Right lobe of liver (tissue), 6 donors: ENCODE measurements around the gene SGSM2. TPM values are rescaled to one million over a fixed set of nuclear protein-coding genes. Genes with fewer than 3 reads are reported as not detected.
A peak's percentile ranks its signal among the peaks of the same experiment; 100 is the strongest.

Experiments used
- ATAC-seq, 4 donors: fragments of 200-7000 bp; cut with Tn5 transposase; one replicate each; pipeline ENCODE4 v1.9.1; 2020; ENCODE audit warnings: mild to moderate bottlenecking in 4 of 4, moderate library complexity in 4 of 4
- DNase-seq, 3 donors: peaks; one replicate each; pipeline ENCODE4 v3.0.0-alpha.2; 2020
- H3K27ac ChIP-seq, 3 donors: fragments of 200-600 bp; one replicate each; pipeline ENCODE4 v1.8.0; 2022
- H3K27me3 ChIP-seq, 2 donors: fragments of 200-600 bp; one replicate each; pipeline ENCODE4 v1.8.0; 2022
- H3K36me3 ChIP-seq, 4 donors: fragments of 200-600 bp; sonication (generic) in 1 of 4; one replicate each; pipeline versions ENCODE4 v1.5.1 to v1.8.0; 2017 to 2022; ENCODE audit warnings: control low read depth in 1 of 4
- H3K4me1 ChIP-seq, 4 donors: fragments of 200-600 bp; sonication (generic) in 1 of 4; one replicate each; pipeline versions ENCODE4 v1.5.1 to v1.8.0; 2017 to 2022; ENCODE audit warnings: control low read depth in 1 of 4
- H3K4me3 ChIP-seq, 3 donors: fragments of 200-600 bp; one replicate each; pipeline ENCODE4 v1.8.0; 2022
- H3K9me3 ChIP-seq, 4 donors: fragments of 200-600 bp; sonication (generic) in 1 of 4; one replicate each; pipeline versions ENCODE4 v1.5.1 to v1.8.0; 2017 to 2022; ENCODE audit warnings: control low read depth in 1 of 4
- POLR2A ChIP-seq: fragments of 450-650 bp; IDR thresholded peaks from one replicate; pipeline ENCODE4 v1.6.1; 2017; ENCODE audit warnings: antibody characterized with exemption, mild to moderate bottlenecking
- WGBS: methylation state at CpG from one replicate; pipeline ENCODE4 v1.1.6; 2018; ENCODE audit warnings: low coverage, low lambda C conversion rate; ENCODE audit not compliant: insufficient coverage; ENCODE audit errors: missing lambda C conversion rate; 5-methylcytosine and 5-hydroxymethylcytosine counted together
- intact Hi-C, 2 donors: fragments of 100-400 bp; cut with DNase I; formaldehyde crosslinking; loops; one replicate each; pipeline versions ENCODE4 v1.11.2 to v1.14.1; 2022
- total RNA-seq, 6 experiments: library from RNA; depleted of rRNA in 2 of 6; stranded (reverse); fragments of >200 nt in 2 of 6; fragmentation: NEBNext Ultra II Directional in 3 of 6; extraction: Animal tissue kit (Norgen Biotek cat#: 25700) in 3 of 6; gene quantifications; one replicate each; pipeline versions ENCODE4 v1.1.0 to v1.2.4, GENCODE V29; 2016 to 2023
- TF ChIP-seq, protein P1 (sequence below), 4 donors: fragments of 200-600 bp in 3 of 4; fragments of 450-650 bp in 1 of 4; IDR thresholded peaks; one replicate each; pipeline versions ENCODE4 v1.5.1 to v1.8.0; 2016 to 2022; ENCODE audit warnings: antibody characterized with exemption in 4 of 4, mild to moderate bottlenecking in 2 of 4
- donor health status: DM: no; HTN: yes; CAD: no.
- donor health status: DM: no; HTN: no; CAD: no.
- donor health status: DM: no; HTN: no; CAD: no.
- donor health status: DM: no; HTN: yes; CAD: no.
- donor health status: DM: no; HTN: yes; CAD: no.

Gene SGSM2
- total RNA-seq, 6 experiments from 2014 or later, result 6.0 to 17.2 (median 13.2) TPM

DNA sequence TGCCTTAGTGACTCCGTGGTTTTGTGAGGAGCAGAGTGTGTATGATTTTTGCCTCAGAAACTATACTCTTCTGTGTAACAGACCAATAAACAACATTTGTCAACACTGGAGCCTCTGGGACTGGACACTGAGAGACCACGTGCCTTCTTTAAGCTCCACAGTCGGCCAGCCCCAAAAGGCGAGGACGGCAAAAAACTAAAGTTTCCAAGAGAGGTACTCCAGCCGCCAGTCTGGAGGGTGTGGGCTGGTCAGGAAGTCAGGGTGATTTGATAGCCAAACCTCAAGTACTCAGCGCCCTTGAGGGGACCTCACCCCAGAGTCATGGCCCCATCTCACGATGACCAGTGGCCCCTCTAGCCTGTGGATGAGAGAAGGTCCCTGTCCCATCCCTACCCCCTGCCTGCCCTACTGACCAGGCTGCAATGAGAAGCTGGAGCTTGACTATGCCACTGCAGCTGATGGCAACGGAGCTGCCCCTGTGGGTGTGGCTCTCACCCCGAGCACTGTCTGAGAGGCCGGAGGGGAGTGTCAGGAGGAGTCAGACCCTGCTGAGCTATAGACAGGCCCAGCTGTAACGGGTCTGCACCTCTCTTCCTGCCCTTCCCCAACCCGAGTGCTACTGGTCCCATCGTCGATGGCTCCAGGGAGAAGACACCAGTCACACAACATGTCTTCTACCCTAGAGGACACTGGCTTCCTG, 43.8 kb downstream of the SGSM2 start:
- DNase-seq, result no peak
- peaks cover 0 to 18% (median 8%) of the 10 kb centered on the region in 4 donors for H3K4me1 ChIP-seq
- intact Hi-C loops, result loop anchor here in 1 of 2 donors (5.0 kb wide), 1 partner anchor 36 kb away; no protein-coding TSS in a partner anchor
- no peak for ATAC-seq
- peaks cover 0 to 3% (median 0%) of the 10 kb centered on the region in 4 donors for H3K36me3 ChIP-seq
- no peak overlapping the region for H3K4me3 ChIP-seq
- 74% methylated on average over 4 of the region's 15 CpGs for WGBS
- H3K9me3 ChIP-seq, result no peaks in the 10 kb centered on the region
- H3K27ac ChIP-seq, result no peak overlapping the region
- TF ChIP-seq, protein P1, sequence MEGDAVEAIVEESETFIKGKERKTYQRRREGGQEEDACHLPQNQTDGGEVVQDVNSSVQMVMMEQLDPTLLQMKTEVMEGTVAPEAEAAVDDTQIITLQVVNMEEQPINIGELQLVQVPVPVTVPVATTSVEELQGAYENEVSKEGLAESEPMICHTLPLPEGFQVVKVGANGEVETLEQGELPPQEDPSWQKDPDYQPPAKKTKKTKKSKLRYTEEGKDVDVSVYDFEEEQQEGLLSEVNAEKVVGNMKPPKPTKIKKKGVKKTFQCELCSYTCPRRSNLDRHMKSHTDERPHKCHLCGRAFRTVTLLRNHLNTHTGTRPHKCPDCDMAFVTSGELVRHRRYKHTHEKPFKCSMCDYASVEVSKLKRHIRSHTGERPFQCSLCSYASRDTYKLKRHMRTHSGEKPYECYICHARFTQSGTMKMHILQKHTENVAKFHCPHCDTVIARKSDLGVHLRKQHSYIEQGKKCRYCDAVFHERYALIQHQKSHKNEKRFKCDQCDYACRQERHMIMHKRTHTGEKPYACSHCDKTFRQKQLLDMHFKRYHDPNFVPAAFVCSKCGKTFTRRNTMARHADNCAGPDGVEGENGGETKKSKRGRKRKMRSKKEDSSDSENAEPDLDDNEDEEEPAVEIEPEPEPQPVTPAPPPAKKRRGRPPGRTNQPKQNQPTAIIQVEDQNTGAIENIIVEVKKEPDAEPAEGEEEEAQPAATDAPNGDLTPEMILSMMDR (IDR thresholded peaks at IDR 0.05), result no peak
- no peaks in the 10 kb centered on the region for H3K27me3 ChIP-seq

DNA sequence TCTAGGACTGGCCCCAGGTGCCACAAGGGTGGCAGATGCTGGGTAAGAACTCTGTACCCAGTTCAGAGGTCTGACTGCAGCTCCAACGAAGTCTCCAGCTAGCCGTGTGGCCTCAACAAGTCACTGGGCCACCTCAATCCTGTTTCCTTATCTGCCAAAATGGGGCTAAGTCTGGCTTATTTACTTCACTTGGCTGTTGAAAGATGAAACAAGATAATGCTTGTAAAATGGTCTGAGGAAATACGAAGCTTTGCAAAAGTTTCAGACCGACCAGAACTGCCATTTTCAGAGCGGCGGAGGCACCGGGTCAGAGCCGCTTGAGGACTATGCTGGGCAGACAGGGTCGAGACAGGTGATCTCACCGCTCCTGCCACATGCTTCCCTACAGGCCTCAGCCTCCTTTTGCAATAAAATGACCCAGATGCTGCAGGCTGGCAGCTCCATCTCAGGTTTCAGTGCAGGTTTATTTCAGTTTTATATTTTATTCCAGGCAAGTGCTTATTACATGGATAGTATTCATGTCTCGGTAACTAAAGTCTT, 46.4 kb downstream of the SGSM2 start:
- Histone ChIP-seq H3K27ac (peak overlapping the region in 1 of 3 donors; percentile 17), H3K4me3 (no peak overlapping the region), H3K4me1 (peaks cover 0 to 18% (median 8%) of the 10 kb centered on the region in 4 donors), H3K9me3 (no peaks in the 10 kb centered on the region), H3K27me3 (no peaks in the 10 kb centered on the region), H3K36me3 (peaks cover 0 to 13% (median 3%) of the 10 kb centered on the region in 4 donors)
- ATAC-seq (peak; percentile 31 to 51 (median 38)), DNase-seq (no peak)
- WGBS, result 57% methylated on average over 10 of the region's 11 CpGs
- intact Hi-C loops, result loop anchor here (2.0 to 5.0 kb wide), 2 partner anchors 33 to 34 kb away; no protein-coding TSS in a partner anchor
- TF ChIP-seq, protein P1 (IDR thresholded peaks at IDR 0.05), result no peak
- no peak for TF ChIP-seq POLR2A

DNA sequence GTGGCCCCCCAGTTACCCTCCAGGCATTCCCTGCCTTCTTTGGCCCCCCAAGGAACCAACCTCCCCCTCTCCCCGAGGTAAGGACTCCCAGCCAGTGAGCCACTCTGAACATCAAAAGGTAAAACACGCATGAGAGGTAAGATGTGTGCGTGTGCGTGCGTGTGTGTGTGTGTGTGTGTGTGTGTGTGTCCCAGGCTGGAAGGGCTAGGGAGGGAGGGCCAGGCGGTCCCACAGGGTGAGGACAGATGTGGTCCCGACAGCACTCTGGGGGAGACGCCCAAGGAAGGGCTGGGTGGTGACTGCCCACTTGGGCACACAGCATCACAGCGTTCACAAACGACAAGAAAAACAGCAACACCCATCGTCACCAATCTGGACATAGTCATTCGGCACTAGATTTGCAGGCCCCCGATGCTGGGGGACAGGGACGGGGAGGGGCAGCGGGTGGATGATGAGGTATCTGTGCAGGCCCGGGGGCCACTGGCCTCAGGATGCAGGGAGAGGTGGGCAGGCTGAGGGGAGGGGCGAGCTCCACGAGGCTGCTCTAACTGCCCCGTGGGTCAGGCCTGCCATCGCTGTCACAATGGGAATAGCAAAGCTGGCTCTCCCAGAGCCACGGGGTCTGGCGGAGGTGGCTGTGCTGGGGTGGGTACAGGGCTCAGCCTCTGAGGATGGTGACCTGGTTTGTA, 47.3 kb downstream of the SGSM2 start:
- ATAC-seq, result no peak
- H3K4me3 ChIP-seq, result no peak overlapping the region
- no peak for DNase-seq
- H3K27ac ChIP-seq, result no peak overlapping the region
- TF ChIP-seq POLR2A, result no peak
- TF ChIP-seq, protein P1 (IDR thresholded peaks at IDR 0.05), result no peak
- intact Hi-C loops, result loop anchor here in 1 of 2 donors (5.0 kb wide), 1 partner anchor 33 kb away; no protein-coding TSS in a partner anchor
- no peaks in the 10 kb centered on the region for H3K9me3 ChIP-seq
- H3K4me1 ChIP-seq, result peaks cover 0 to 18% (median 8%) of the 10 kb centered on the region in 4 donors
- WGBS, result 77% methylated on average over 7 of the region's 22 CpGs
- peaks cover 0 to 13% (median 3%) of the 10 kb centered on the region in 4 donors for H3K36me3 ChIP-seq
- no peaks in the 10 kb centered on the region for H3K27me3 ChIP-seq

DNA sequence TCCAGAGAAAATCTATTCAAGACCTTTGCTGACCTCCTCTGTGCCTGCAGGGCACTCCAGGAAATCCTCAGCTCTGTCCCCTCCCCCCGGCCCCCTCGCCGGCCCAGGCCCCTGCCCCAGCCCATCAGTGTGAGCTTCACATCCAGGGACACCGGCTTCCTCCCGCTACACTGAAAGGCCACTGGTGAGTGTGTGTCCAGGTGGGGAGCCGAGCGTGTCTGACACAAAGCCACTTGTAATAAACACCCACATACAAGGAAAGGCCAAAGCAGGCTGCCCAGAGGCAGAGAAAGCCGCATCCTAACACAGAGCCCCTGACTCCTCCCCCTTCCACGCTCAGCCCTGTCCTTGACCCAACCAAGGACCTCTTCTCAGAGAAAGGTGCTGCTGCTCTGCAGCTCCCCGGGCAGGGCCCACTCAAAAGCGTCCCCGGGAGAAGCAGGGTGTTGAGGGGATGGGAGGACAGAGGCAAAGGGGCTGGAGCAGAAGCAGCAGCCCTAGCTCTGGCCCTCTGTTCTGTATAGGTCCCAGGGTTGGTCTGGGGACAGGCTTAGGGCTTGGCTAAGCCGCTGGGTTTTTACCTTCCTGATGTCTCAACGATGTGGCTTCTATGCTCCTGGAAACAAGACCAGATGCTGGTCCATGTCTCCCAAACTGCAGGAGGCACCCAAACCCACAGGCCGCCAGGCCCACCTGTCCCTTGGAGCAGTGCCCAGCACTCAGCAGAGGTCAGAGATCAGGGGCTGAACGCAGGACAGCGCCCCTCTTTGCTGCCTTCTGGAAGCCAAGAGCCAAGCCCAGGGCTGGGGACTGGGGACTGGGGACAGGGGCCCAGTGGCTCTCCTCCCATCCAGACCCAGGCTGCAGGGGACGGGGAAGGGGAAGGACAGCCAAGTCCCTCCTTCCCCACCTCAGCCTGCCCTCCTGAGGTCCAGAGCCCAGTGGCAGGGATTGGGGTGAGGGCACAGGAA, 48.2 kb downstream of the SGSM2 start:
- Histone ChIP-seq H3K36me3 (peaks cover 0 to 13% (median 3%) of the 10 kb centered on the region in 4 donors), H3K4me1 (peaks cover 0 to 18% (median 8%) of the 10 kb centered on the region in 4 donors), H3K4me3 (no peak overlapping the region), H3K27me3 (no peaks in the 10 kb centered on the region), H3K9me3 (no peaks in the 10 kb centered on the region), H3K27ac (no peak overlapping the region)
- no peak for TF ChIP-seq POLR2A
- TF ChIP-seq, protein P1 (IDR thresholded peaks at IDR 0.05), result no peak
- no peak for ATAC-seq
- 83% methylated on average over 1 of the region's 18 CpGs for WGBS
- DNase-seq, result no peak
- intact Hi-C loops, result no loop called here
